Activated T-cell treated with anti-CD3 and anti-CD28 coated beads for 4 hours (primary cell): ENCODE data around the gene ZNF532.

ENCODE experiments used
- DNase-seq: peaks from one replicate; pipeline ENCODE4 v3.0.0-alpha.2; 2020

ZNF532 gene

GRCh38 chr18:58871514-58872420 is 7.1 kb downstream of the ZNF532 start:
- no peak for DNase-seq

GRCh38 chr18:58878640-58879039 is 14.0 kb downstream of the ZNF532 start:
- no peak for DNase-seq

- no peak for DNase-seq
These were observed 16.8 kb downstream of the ZNF532 start for GRCh38 chr18:58881477-58881876.

GRCh38 chr18:58882044-58882443 is 17.4 kb downstream of the ZNF532 start:
- DNase-seq, result no peak

GRCh38 chr18:58882686-58883085 is 18.0 kb downstream of the ZNF532 start:
- DNase-seq, result no peak

GRCh38 chr18:58884680-58885079 is 20.0 kb downstream of the ZNF532 start:
- DNase-seq, result no peak

- no peak for DNase-seq
These were observed 21.8 kb downstream of the ZNF532 start for GRCh38 chr18:58886431-58886830.

GRCh38 chr18:58886864-58887612 is 22.4 kb downstream of the ZNF532 start:
- DNase-seq, result no peak

- DNase-seq, result no peak
These were observed 22.9 kb downstream of the ZNF532 start for GRCh38 chr18:58887613-58887963.

- DNase-seq, result no peak
These were observed 27.1 kb downstream of the ZNF532 start for GRCh38 chr18:58891776-58892175.

- DNase-seq, result no peak
These were observed 27.8 kb downstream of the ZNF532 start for GRCh38 chr18:58892488-58892887.

GRCh38 chr18:58893388-58894099 is 28.9 kb downstream of the ZNF532 start:
- no peak for DNase-seq

GRCh38 chr18:58894930-58895329 is 30.3 kb downstream of the ZNF532 start:
- DNase-seq, result no peak

GRCh38 chr18:58895385-58895784 is 30.7 kb downstream of the ZNF532 start:
- no peak for DNase-seq

- DNase-seq, result no peak
These were observed 31.6 kb downstream of the ZNF532 start for GRCh38 chr18:58896268-58896667.

- DNase-seq, result no peak
These were observed 32.2 kb downstream of the ZNF532 start for GRCh38 chr18:58896734-58897508.

GRCh38 chr18:58898010-58898799 is 33.5 kb downstream of the ZNF532 start:
- DNase-seq, result no peak

- no peak for DNase-seq
These were observed 35.5 kb downstream of the ZNF532 start for GRCh38 chr18:58900015-58900649.

GRCh38 chr18:58901143-58901542 is 36.5 kb downstream of the ZNF532 start:
- no peak for DNase-seq

GRCh38 chr18:58901783-58902182 is 37.1 kb downstream of the ZNF532 start:
- no peak for DNase-seq

GRCh38 chr18:58902961-58903360 is 38.3 kb downstream of the ZNF532 start:
- no peak for DNase-seq
